Activated T-helper 17 cell treated with anti-CD3 and anti-CD28 coated beads, Interleukin-2, amount 50 U/mL, for 72 hours (primary cell): ENCODE results near the gene ASB13. TPM values are rescaled to one million over a fixed set of nuclear protein-coding genes. Genes with fewer than 3 reads are reported as not detected.
"Not testable (repeated sequence)": the region's sequence is repeated elsewhere in the genome, so short reads cannot be mapped to it uniquely, and the experiment has no call there.

Source experiments
- ATAC-seq: fragments of 150-1000 bp; cut with Tn5 transposase; replicated peaks from 2 replicates; pipeline ENCODE4 v1.10.0; 2021; ENCODE audit warnings: mild to moderate bottlenecking, moderate library complexity
- H3K27ac Mint-ChIP-seq: one replicate; pipeline ENCODE4 v1.8.0; 2022; ENCODE audit warnings: mixed read lengths
- H3K27me3 Mint-ChIP-seq: one replicate; pipeline ENCODE4 v1.8.0; 2022; ENCODE audit warnings: mixed read lengths
- H3K36me3 Mint-ChIP-seq: one replicate; pipeline ENCODE4 v1.8.0; 2022; ENCODE audit warnings: low read depth, mild to moderate bottlenecking, mixed read lengths
- H3K4me1 Mint-ChIP-seq: one replicate; pipeline ENCODE4 v1.8.0; 2022; ENCODE audit warnings: mixed read lengths
- H3K4me3 Mint-ChIP-seq: one replicate; pipeline ENCODE4 v1.8.0; 2022; ENCODE audit warnings: mild to moderate bottlenecking, mixed read lengths
- H3K9me3 Mint-ChIP-seq: one replicate; pipeline ENCODE4 v1.8.0; 2022; ENCODE audit warnings: mixed read lengths
- total RNA-seq, 2 donors: library from RNA; stranded (reverse); gene quantifications; one replicate each; pipeline ENCODE4 v1.2.3, GENCODE V29; 2022

ASB13 gene
- total RNA-seq, 2 donors from 2014 or later: 3.5 to 6.8 TPM

GRCh38 chr10:5630112-5630436 lies 36.3 kb downstream of the ASB13 start:
- no peak for ATAC-seq
- H3K4me3 Mint-ChIP-seq: peak overlapping the region; percentile 51
- peak overlapping the region; percentile 89 for H3K27ac Mint-ChIP-seq
- peaks cover 6% of the 10 kb centered on the region for H3K36me3 Mint-ChIP-seq
- H3K27me3 Mint-ChIP-seq: peaks cover 8% of the 10 kb centered on the region
- peaks cover 10% of the 10 kb centered on the region for H3K4me1 Mint-ChIP-seq
- H3K9me3 Mint-ChIP-seq: no peaks in the 10 kb centered on the region

- no peaks in the 10 kb centered on the region for H3K9me3 Mint-ChIP-seq
- peak; percentile 60 for ATAC-seq
- H3K27ac Mint-ChIP-seq: peak overlapping the region; percentile 89
- peaks cover 10% of the 10 kb centered on the region for H3K4me1 Mint-ChIP-seq
- H3K4me3 Mint-ChIP-seq: peak overlapping the region; percentile 51
- peaks cover 6% of the 10 kb centered on the region for H3K36me3 Mint-ChIP-seq
- H3K27me3 Mint-ChIP-seq: peaks cover 8% of the 10 kb centered on the region
Observed at GRCh38 chr10:5629303-5630111, 36.9 kb downstream of the ASB13 start.

GRCh38 chr10:5628451-5629302 lies 37.7 kb downstream of the ASB13 start:
- peak overlapping the region; percentile 51 for H3K4me3 Mint-ChIP-seq
- H3K9me3 Mint-ChIP-seq: no peaks in the 10 kb centered on the region

GRCh38 chr10:5627486-5628044 lies 38.8 kb downstream of the ASB13 start:
- no peaks in the 10 kb centered on the region for H3K9me3 Mint-ChIP-seq
- peaks cover 6% of the 10 kb centered on the region for H3K36me3 Mint-ChIP-seq
- no peak overlapping the region for H3K27ac Mint-ChIP-seq
- peaks cover 11% of the 10 kb centered on the region for H3K27me3 Mint-ChIP-seq
- ATAC-seq: no peak
- no peak overlapping the region for H3K4me3 Mint-ChIP-seq
- peaks cover 10% of the 10 kb centered on the region for H3K4me1 Mint-ChIP-seq

More at GRCh38 chr10:5628451-5629302, 37.7 kb downstream of the ASB13 start:
- peak; percentile 73 for ATAC-seq
- Mint-ChIP-seq H3K27me3 (peaks cover 11% of the 10 kb centered on the region), H3K27ac (peak overlapping the region; percentile 89), H3K4me1 (peaks cover 10% of the 10 kb centered on the region), H3K36me3 (peaks cover 6% of the 10 kb centered on the region)

GRCh38 chr10:5625992-5626777 lies 40.2 kb downstream of the ASB13 start:
- Mint-ChIP-seq H3K27me3 (peaks cover 11% of the 10 kb centered on the region), H3K36me3 (peaks cover 6% of the 10 kb centered on the region), H3K9me3 (no peaks in the 10 kb centered on the region), H3K4me3 (no peak overlapping the region), H3K4me1 (peaks cover 10% of the 10 kb centered on the region), H3K27ac (peak overlapping the region; percentile 15)
- peak; percentile 64 for ATAC-seq

- ATAC-seq: no peak
- Mint-ChIP-seq H3K36me3 (peaks cover 6% of the 10 kb centered on the region), H3K9me3 (no peaks in the 10 kb centered on the region), H3K4me3 (no peak overlapping the region), H3K27me3 (peaks cover 11% of the 10 kb centered on the region), H3K27ac (no peak overlapping the region), H3K4me1 (peaks cover 10% of the 10 kb centered on the region)
Observed at GRCh38 chr10:5624701-5625100, 41.7 kb downstream of the ASB13 start.

- H3K9me3 Mint-ChIP-seq: no peaks in the 10 kb centered on the region
- H3K4me1 Mint-ChIP-seq: no peaks in the 10 kb centered on the region
- peaks cover 6% of the 10 kb centered on the region for H3K27me3 Mint-ChIP-seq
- no peak overlapping the region for H3K27ac Mint-ChIP-seq
- H3K36me3 Mint-ChIP-seq: no peaks in the 10 kb centered on the region
- H3K4me3 Mint-ChIP-seq: no peak overlapping the region
- ATAC-seq: peak; percentile 82
Observed at GRCh38 chr10:5623081-5623748, 43.2 kb downstream of the ASB13 start.

GRCh38 chr10:5622186-5622960 lies 44.0 kb downstream of the ASB13 start:
- Mint-ChIP-seq H3K27ac (no peak overlapping the region), H3K4me1 (no peaks in the 10 kb centered on the region), H3K27me3 (peaks cover 3% of the 10 kb centered on the region), H3K4me3 (no peak overlapping the region), H3K9me3 (no peaks in the 10 kb centered on the region), H3K36me3 (no peaks in the 10 kb centered on the region)
- no peak for ATAC-seq

GRCh38 chr10:5621371-5621770 lies 45.0 kb downstream of the ASB13 start:
- not testable (repeated sequence) for ATAC-seq, H3K36me3 Mint-ChIP-seq, H3K4me3 Mint-ChIP-seq, H3K4me1 Mint-ChIP-seq, H3K9me3 Mint-ChIP-seq, H3K27ac Mint-ChIP-seq, H3K27me3 Mint-ChIP-seq

GRCh38 chr10:5620966-5621365 lies 45.4 kb downstream of the ASB13 start:
- ATAC-seq: no peak
- Mint-ChIP-seq H3K9me3 (no peaks in the 10 kb centered on the region), H3K36me3 (no peaks in the 10 kb centered on the region), H3K27ac (no peak overlapping the region), H3K4me3 (no peak overlapping the region), H3K4me1 (no peaks in the 10 kb centered on the region), H3K27me3 (peaks cover 3% of the 10 kb centered on the region)

GRCh38 chr10:5620223-5620721 lies 46.1 kb downstream of the ASB13 start:
- Mint-ChIP-seq H3K4me3 (no peak overlapping the region), H3K27ac (no peak overlapping the region), H3K4me1 (no peaks in the 10 kb centered on the region), H3K9me3 (no peaks in the 10 kb centered on the region), H3K36me3 (no peaks in the 10 kb centered on the region), H3K27me3 (peaks cover 3% of the 10 kb centered on the region)
- ATAC-seq: no peak

GRCh38 chr10:5619362-5620211 lies 46.8 kb downstream of the ASB13 start:
- Mint-ChIP-seq H3K4me3 (no peak overlapping the region), H3K4me1 (no peaks in the 10 kb centered on the region), H3K9me3 (no peaks in the 10 kb centered on the region), H3K27me3 (peaks cover 3% of the 10 kb centered on the region), H3K27ac (no peak overlapping the region), H3K36me3 (no peaks in the 10 kb centered on the region)
- ATAC-seq: no peak
